Kasumi-1 (cell line): ENCODE data around the gene JSRP1.
A peak's percentile ranks its signal among the peaks of the same experiment; 100 is the strongest.

Experiments used
- DNase-seq, 2 experiments: peaks; one replicate each; lab custom pipeline; 2025; lab: John Stamatoyannopoulos, UW

JSRP1 gene

DNA sequence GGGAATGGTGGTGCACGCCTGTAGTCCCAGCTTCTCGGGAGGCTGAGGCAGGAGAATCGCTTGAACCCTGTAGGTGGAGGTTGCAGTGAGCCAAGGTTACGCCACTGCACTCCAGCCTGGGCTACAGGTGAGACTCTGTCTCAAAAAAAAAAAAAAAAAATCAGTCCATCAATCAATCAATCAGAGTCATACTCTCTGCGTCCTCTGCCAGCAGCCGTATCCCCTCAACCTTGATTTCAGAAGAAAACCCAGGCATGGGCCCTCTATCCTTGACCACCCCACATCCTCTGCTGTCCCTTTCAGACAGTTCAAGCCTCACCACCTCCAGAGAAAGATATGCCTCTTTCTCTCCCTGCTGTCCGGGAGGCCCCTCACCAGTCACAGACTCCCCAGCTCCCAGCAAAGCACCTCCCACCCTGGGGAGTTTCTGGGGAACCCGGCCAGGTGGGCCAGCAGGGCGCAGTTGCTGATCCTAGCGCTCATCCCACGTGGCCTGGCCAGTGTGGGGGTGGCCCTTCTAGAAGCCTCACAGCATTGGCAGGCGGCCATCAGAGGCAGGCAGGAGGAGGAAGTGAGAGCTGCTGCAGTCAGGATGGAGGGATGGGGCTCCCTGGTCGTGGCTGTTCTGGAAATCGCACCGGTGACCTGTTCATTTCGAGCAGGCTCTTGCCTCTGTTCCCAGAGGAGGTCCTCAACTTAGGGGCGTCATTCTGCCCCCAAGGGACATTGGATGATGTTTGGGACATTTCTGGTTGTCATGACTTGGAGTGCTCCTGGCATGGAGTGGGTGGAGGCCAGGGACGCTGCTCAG, 10.2 kb upstream of the JSRP1 start:
- DNase-seq, result peak; percentile 65 to 87

DNA sequence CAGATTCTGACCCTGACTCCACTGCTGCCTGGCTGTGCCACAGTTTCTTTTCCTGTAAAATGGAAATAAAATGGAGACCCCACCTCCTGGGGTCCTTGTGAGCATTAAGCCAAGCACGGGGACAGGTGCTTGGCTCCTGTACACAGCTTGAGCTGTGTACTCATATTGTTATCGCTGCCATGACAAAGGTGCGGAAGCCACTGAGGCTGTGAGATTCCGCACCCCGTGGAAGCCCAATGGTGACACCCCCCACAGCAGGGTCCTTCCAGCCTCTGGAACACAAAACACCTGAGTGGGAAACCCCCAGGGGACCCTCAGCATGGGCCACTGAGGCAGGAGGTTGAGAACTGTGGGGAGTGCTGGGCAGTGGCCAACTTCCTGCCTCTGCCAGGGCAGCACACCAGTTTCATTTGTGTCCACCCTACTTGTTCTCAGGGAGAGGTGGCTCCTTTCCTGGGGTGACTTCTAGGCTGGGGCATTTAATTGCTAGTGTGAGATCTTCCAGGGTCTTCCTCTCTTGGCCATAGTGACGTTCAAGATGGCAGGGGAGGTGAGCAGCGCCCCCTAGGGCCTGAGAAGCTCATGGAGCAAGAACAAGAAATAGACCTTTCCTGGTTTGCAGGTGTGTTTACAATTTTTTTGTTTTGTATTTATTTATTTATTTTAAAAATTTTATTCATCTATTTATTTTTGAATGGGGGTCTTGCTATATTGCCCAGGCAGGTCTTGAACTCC, 5.4 kb upstream of the JSRP1 start:
- peak; percentile 40 to 47 for DNase-seq

DNA sequence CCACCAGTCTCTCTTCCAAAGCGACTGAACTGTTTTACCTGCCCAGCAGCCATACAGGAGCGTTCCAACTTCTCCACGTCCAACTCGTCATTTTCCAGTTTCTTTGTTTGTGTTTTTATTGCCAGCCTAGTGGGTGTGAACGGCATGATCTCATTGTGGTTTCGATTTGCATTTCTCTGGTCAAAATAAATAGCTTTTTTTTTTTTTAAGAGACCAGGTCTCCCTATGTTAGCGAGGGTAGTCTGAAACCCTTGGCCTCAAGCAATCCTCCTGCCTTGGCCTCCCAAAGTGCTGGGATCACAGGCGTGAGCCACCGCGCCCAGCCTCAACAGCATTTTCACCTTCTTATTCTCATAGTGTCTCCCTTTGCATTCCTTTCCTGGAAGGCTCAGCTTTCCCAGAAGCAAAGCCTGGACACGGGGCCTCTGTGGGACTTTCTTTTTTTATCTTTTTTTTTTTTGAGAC, 4.2 kb upstream of the JSRP1 start:
- no peak for DNase-seq

DNA sequence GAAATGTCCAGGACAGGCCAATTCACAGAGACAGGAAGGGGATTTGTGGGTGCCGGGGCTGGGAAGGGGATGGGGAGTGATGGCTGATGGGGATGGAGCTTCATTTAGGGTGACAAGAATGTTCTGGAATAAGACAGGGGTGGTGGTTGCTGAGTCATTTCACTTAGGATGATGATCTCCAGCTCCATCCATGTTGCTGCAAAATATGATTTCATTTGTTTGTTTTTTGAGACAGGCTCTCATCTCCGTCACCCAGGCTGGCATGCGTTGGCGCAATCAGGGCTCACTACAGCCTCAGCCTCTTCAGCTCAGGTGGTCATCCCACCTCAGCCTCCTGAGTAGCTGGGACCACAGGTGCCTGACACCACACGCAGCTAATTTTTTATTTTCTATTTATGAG, 3.1 kb upstream of the JSRP1 start:
- no peak for DNase-seq

DNA sequence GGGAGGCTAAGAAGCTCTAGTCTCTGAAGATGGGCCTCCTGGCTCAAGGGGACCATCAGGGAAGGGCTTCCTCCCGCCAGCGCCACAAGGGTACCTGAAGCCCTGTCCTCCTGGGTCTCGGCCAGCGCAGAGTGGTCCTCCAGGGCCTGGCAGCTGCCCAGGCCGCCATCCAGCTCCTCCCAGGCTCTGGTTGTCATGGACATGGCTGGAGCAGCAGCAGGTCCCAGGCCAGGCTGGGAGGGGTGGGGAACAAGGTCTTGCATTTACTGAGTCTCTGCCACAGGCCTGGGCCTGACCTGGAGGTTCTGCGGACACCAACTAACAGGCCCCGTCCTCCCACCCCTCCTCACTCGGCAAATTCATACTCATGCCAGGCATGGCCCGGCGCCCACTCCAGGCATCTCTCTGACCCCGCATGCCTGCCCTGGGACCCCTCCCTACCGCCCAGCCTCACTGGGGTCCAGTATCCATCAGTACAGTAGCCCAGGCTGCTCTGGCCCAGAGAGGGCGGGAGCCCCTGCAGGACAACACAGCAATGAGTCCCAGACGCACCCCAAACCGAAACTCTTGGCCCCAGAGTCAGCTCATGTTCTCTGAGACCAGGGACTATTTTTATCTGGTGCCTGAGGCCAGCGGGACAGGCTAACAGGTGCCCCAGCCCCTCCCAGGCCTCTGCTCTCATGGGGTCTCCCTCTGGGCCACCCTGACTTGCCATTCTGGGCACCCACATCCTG, 938 bp downstream of the JSRP1 start:
- DNase-seq, result no peak

DNA sequence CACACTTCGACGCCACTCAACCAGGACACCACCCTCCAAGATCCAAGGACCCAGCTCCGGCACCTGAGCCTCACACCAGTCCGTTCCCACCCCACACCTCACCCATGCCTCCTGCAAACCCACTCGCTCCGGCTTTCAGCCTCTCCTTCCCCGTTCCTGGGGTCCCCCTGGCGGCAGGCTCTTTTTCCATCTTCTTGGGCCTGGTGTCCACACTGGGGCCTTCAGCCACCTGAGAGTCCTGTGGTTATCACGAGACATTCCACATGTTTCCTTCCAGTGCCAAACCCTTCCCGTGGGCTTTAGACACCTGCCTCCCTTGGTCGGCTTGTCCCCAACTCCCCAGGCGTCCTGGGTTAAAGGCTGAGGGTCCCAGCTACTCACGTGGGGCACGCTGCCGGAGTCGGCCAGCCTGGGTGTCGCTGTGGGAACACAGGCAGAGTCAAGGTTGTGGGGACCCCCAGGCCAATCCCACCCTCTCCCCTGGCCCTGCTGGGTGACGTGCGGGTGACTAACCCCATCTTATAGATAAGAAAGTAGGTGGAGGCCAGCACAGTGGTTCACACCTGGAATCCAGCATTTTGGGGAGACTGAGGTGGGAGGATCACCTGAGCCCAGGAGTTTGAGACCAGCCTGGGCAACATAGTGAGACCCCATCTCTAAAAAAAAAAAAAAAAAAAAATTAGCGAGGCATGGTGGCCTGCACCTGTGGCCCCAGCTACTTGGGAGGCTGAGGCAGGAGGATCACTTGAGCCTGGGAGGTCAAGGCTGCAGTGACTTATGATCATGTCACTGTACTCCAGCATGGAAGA, 1.9 kb downstream of the JSRP1 start:
- no peak for DNase-seq

DNA sequence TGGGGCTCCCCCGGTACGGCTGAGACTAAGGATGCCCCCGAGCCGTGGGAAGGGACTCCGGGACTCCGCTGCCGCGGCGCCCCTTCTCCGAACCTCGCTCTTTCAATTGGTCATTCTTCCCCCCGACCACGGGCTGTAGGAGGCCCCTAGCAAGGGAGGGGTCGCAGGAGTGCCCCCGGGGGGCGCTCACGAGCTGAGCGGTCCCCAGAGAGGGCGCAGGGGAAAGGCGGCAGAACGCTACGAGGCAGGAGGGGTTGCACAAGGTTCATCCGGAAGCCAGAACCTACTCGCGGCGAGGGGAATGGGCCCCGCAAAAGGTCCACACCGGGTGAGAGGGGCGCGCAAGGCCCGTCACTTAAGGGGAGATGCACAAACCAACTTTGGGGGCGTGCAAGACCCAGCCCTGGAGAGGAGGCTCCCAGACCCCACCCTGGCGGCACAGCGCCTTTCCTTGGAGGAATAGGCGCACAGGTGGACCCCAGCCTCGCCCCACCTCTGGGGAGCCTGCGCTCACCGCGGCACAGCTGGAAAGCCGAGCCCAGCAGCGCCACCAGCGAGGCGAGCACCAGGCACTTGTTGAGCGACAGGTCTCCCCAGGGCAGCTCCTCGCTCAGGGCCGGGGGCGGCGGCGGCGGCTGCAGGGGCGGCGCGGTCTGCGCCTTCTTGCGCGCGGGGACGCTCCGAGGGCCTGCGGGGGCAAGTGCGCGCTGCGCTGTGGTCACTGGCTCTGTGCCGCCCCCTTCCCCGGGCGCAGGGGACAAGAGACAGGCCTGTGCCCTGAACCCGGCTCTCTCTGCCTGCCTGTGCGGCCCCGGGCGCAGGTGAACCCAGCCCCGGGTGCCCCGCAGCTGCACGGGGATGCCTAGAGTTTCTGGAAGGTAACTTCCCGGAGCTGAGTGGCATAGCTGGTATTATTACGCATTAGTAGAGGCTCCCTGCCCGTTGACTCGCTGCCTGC, 2.8 kb downstream of the JSRP1 start:
- peak; percentile 53 to 56 for DNase-seq

DNA sequence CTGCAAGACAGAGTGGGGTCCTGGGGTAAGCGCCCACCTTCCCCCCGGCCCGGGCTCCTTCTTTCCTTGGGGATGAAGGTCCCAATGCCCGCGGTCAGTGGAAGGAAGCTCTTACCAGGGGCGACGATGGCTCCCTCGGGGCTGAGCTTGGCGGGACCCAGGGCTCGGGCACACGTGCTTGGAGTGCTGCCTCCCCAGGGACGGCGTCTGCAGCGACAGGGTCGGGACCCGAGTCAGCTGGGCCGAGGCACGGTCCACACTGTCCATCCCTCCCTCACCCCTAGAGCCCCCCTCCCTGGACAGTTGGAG, 3.5 kb downstream of the JSRP1 start:
- no peak for DNase-seq

DNA sequence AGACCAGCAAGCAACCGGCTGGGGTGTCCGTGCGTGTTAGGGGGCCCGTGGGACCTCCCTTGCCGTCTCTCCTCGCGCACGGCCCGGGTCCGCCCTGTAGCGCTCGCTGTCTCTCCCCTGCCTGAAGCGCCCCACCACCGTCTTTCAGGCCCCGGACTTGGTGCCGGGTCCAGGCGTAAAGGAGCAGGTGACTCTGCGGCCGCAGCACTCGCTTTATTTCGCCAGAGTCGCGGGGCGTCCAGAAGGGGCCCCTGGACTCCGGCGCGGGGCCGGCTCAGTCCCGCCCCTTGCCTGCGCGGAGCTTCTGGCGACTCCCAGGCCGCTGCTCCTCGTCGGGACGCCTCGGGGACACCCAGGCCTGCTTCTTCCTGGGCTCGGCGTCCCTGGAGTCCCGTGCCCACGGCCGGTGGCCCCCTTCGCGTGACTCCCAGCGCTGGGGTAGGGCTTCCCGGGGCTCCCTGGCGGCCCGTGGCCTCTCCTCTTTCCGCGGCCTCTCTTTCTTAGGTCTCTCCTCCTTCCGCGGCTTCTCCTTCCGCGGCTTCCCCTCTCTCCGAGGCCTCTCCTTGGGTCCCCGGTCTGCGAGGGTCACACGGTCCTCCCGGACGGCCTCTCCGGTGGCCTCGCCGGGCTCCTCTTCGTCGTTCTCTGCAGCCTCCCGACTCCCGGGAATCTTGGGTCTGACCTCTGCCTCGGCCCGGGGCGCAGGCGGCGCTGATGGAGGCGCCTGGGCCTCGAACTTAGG, 4.0 kb downstream of the JSRP1 start:
- peak; percentile 18 to 37 for DNase-seq

DNA sequence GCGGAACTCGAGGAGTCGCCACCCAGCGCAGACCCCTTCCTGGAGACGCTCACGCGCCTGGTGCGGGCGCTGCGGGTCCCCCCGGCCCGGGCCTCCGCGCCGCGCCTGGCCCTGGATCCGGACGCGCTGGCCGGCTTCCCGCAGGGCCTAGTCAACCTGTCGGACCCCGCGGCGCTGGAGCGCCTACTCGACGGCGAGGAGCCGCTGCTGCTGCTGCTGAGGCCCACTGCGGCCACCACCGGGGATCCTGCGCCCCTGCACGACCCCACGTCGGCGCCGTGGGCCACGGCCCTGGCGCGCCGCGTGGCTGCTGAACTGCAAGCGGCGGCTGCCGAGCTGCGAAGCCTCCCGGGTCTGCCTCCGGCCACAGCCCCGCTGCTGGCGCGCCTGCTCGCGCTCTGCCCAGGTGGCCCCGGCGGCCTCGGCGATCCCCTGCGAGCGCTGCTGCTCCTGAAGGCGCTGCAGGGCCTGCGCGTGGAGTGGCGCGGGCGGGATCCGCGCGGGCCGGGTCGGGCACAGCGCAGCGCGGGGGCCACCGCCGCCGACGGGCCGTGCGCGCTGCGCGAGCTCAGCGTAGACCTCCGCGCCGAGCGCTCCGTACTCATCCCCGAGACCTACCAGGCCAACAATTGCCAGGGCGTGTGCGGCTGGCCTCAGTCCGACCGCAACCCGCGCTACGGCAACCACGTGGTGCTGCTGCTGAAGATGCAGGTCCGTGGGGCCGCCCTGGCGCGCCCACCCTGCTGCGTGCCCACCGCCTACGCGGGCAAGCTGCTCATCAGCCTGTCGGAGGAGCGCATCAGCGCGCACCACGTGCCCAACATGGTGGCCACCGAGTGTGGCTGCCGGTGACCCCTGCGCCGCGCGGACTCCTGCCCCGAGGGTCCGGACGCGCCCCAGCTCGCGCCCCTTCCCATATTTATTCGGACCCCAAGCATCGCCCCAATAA, 4.8 kb downstream of the JSRP1 start:
- DNase-seq, result no peak

DNA sequence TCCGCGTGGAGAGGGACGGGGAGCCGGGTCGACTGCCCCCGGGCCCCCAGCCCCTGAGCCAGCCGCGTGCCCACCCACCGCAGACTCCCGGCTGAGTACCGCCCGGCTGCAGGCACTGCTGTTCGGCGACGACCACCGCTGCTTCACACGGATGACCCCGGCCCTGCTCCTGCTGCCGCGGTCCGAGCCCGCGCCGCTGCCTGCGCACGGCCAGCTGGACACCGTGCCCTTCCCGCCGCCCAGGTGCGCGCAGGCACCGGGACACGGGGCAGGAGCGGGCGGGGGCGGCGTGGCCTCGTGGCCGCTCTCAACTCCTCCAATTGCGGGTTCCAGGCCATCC, 5.5 kb downstream of the JSRP1 start:
- no peak for DNase-seq

DNA sequence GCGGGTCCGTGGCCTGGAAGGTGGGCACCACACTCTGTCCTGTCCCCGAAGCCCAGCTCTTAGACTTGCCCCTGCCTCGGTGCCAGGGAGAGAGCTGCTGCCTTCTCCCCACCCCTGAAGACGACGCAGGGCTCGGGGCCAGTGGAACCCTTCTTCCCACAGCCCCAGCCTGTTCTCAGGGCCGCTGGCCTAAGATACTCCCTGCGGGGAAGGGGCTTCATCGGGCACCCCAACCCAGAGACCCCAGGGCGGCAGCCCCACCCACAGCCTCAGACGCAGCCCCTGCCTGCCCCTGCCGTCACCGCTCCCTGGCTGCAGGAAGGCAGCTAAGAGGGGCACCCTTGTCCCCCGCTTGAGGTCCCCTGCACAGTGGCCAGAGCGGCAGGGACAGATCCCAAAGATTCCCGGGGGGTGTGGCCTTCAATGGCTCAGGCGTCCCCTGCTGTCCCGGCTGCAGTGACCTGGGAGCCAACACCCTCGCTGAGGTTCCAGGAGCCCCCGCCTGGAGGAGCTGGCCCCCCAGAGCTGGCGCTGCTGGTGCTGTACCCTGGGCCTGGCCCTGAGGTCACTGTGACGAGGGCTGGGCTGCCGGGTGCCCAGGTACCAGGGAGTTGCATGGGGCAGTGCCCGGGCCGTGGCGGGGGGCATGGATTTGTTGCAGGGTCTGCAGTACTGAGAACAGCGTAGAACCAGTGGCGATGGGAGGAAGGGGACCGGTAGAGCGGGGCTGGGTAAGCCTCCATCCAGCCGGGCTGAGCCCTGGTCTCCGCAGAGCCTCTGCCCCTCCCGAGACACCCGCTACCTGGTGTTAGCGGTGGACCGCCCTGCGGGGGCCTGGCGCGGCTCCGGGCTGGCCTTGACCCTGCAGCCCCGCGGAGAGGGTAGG, 6.1 kb downstream of the JSRP1 start:
- no peak for DNase-seq

DNA sequence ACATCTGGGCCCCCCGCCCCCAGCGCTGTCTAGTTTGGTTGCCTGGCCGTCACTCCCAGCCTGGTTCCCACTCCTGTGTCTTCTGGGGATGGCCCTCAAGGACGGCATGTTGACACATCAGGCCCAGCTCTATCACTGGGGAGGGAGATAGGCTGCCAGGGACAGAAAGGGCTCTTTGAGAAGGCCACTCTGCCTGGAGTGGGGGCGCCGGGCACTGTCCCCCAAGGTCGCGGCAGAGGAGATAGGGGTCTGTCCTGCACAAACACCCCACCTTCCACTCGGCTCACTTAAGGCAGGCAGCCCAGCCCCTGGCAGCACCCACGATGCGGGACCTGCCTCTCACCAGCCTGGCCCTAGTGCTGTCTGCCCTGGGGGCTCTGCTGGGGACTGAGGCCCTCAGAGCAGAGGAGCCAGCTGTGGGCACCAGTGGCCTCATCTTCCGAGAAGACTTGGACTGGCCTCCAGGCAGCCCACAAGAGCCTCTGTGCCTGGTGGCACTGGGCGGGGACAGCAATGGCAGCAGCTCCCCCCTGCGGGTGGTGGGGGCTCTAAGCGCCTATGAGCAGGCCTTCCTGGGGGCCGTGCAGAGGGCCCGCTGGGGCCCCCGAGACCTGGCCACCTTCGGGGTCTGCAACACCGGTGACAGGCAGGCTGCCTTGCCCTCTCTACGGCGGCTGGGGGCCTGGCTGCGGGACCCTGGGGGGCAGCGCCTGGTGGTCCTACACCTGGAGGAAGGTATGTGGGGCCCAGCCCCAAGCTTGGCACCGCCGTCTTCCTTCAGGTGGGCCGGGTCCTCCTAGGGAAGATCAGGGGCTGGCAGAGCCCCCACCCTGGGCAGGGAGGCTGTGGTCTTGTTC, 7.0 kb downstream of the JSRP1 start, which contains the start of gene AMH:
TSS of gene AMH (plus strand) at position 314 of the 857 bp plus-strand sequence. CDS start at position 324, 10 bp downstream.
- no peak for DNase-seq

DNA sequence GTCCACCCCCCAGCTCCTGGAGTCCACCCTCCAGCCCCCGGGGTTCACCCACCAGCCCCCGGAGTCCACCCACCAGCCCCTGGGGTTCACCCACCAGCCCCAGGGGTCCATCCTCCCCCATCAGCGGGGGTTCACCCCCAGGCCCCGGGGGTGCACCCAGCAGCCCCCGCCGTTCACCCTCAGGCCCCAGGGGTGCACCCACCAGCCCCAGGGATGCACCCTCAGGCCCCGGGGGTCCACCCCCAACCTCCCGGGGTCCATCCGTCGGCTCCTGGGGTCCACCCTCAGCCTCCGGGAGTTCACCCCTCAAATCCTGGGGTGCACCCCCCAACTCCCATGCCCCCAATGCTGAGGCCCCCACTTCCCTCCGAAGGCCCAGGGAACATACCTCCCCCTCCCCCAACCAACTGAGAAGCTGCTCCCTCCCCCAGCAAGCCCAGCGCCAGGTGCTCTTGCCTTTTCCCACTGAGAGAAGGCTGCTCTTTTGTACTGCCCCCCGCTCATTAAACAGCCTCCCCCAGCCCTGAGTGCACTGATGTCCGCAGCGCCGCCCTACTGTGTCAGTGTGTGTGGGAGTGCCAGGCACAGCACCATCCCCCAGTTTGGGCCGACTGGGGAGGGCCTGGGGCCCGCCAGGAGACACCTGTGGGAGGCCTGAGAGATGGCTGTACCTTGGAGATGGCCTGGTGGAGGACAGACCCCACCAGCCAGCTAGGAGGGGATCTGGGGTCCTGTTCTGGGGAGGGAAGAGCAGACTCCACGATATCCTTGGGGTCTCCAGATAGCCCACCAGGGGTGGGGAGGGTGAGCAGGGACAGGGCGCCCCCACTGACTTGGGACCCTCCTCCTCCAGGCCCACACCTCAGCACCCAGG, 7.8 kb downstream of the JSRP1 start:
- no peak for DNase-seq

DNA sequence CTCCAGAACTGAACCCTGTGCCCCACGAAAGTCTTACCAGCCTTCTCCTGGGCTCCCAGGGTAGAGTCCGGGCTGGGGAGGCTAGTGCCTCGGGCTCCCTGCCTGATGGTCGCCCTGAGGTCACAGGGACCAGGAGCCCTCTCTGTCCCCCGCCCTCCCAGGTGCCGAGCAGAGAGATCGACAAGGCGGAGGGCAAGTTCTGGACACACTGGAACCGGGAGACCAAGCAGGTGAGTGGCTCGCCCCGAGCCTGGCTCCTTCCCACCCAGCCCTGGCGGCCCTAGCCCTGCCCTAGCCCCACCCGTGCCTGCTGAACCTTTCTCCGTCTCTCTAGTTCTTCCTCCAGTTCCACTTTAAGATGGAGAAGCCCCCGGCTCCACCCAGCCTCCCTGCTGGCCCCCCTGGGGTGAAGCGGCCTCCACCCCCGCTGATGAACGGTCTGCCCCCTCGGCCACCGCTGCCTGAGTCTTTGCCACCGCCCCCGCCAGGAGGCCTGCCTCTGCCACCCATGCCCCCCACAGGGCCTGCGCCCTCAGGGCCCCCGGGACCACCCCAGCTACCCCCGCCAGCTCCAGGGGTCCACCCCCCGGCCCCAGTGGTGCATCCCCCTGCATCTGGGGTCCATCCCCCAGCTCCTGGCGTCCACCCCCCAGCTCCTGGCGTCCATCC, 8.7 kb downstream of the JSRP1 start:
- DNase-seq, result no peak
